ENCODE data around the gene TMED10.

Gene TMED10

GRCh38 chr14:75176142-75176820 lies at the start of gene TMED10:
TSS of gene TMED10 (minus strand) at chr14:75176612. CDS start at chr14:75176579, 33 bp downstream.
- in situ Hi-C loops (cut with HindIII; ENCODE audit: low sequenced_read_pairs) = loop anchor here (5.0 kb wide), 1 partner anchor 34 kb away; no protein-coding TSS in a partner anchor

GRCh38 chr14:75224561-75224960 lies 48.1 kb upstream of the TMED10 start:
- in situ Hi-C loops (cut with HindIII; ENCODE audit: low sequenced_read_pairs) = no loop called here

- in situ Hi-C loops (cut with HindIII; ENCODE audit: low sequenced_read_pairs) = no loop called here
Measured at GRCh38 chr14:75223664-75224154, 47.3 kb upstream of the TMED10 start.

GRCh38 chr14:75222208-75222701 lies 45.8 kb upstream of the TMED10 start:
- in situ Hi-C loops (cut with HindIII; ENCODE audit: low sequenced_read_pairs) = no loop called here

GRCh38 chr14:75221797-75222196 lies 45.4 kb upstream of the TMED10 start:
- in situ Hi-C loops (cut with HindIII; ENCODE audit: low sequenced_read_pairs) = no loop called here

GRCh38 chr14:75220156-75220555 lies 43.7 kb upstream of the TMED10 start:
- in situ Hi-C loops (cut with HindIII; ENCODE audit: low sequenced_read_pairs) = no loop called here

GRCh38 chr14:75217508-75218206 lies 41.2 kb upstream of the TMED10 start:
- in situ Hi-C loops (cut with HindIII; ENCODE audit: low sequenced_read_pairs) = no loop called here

GRCh38 chr14:75216427-75217006 lies 40.1 kb upstream of the TMED10 start:
- in situ Hi-C loops (cut with HindIII; ENCODE audit: low sequenced_read_pairs) = no loop called here

GRCh38 chr14:75215520-75215919 lies 39.1 kb upstream of the TMED10 start:
- in situ Hi-C loops (cut with HindIII; ENCODE audit: low sequenced_read_pairs) = no loop called here

GRCh38 chr14:75214558-75214957 lies 38.1 kb upstream of the TMED10 start:
- in situ Hi-C loops (cut with HindIII; ENCODE audit: low sequenced_read_pairs) = no loop called here

GRCh38 chr14:75213172-75213571 lies 36.8 kb upstream of the TMED10 start:
- in situ Hi-C loops (cut with HindIII; ENCODE audit: low sequenced_read_pairs) = no loop called here

GRCh38 chr14:75208843-75209242 lies 32.4 kb upstream of the TMED10 start:
- in situ Hi-C loops (cut with HindIII; ENCODE audit: low sequenced_read_pairs) = no loop called here

- in situ Hi-C loops (cut with HindIII; ENCODE audit: low sequenced_read_pairs) = no loop called here
Measured at GRCh38 chr14:75206190-75206589, 29.8 kb upstream of the TMED10 start.

- in situ Hi-C loops (cut with HindIII; ENCODE audit: low sequenced_read_pairs) = no loop called here
Measured at GRCh38 chr14:75205591-75205990, 29.2 kb upstream of the TMED10 start.

- in situ Hi-C loops (cut with HindIII; ENCODE audit: low sequenced_read_pairs) = no loop called here
Measured at GRCh38 chr14:75204116-75204515, 27.7 kb upstream of the TMED10 start.

- in situ Hi-C loops (cut with HindIII; ENCODE audit: low sequenced_read_pairs) = no loop called here
Measured at GRCh38 chr14:75202657-75203056, 26.2 kb upstream of the TMED10 start.

- in situ Hi-C loops (cut with HindIII; ENCODE audit: low sequenced_read_pairs) = no loop called here
Measured at GRCh38 chr14:75201087-75201486, 24.7 kb upstream of the TMED10 start.

- in situ Hi-C loops (cut with HindIII; ENCODE audit: low sequenced_read_pairs) = no loop called here
Measured at GRCh38 chr14:75200451-75200850, 24.0 kb upstream of the TMED10 start.

- in situ Hi-C loops (cut with HindIII; ENCODE audit: low sequenced_read_pairs) = no loop called here
Measured at GRCh38 chr14:75198291-75198933, 22.0 kb upstream of the TMED10 start.

GRCh38 chr14:75197338-75197737 lies 20.9 kb upstream of the TMED10 start:
- in situ Hi-C loops (cut with HindIII; ENCODE audit: low sequenced_read_pairs) = no loop called here

- in situ Hi-C loops (cut with HindIII; ENCODE audit: low sequenced_read_pairs) = no loop called here
Measured at GRCh38 chr14:75196468-75196867, 20.1 kb upstream of the TMED10 start.
